Measurements from ENCODE around the gene CAMK2B.

DNA sequence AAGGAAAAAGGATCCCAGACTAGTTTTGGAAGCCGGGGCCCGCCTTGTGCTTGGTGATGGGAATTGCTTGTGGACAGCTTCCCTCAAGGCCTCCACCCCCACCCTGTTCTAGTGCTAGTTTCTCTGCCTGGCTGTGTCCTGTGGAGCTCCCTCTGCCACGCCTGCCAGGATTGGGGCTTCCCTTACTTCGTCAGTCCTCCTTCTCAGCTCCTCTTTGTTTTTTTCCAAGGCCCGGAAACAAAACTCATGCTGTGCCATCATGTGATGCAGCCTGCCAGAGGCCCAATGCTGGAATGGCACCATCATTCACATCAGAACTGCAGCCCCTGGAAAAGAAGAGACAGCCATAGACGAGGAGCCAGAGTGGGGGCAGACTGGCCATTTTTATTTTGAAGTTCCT lies 113.4 kb downstream of the CAMK2B start:
- TF ChIP-seq, protein P1, sequence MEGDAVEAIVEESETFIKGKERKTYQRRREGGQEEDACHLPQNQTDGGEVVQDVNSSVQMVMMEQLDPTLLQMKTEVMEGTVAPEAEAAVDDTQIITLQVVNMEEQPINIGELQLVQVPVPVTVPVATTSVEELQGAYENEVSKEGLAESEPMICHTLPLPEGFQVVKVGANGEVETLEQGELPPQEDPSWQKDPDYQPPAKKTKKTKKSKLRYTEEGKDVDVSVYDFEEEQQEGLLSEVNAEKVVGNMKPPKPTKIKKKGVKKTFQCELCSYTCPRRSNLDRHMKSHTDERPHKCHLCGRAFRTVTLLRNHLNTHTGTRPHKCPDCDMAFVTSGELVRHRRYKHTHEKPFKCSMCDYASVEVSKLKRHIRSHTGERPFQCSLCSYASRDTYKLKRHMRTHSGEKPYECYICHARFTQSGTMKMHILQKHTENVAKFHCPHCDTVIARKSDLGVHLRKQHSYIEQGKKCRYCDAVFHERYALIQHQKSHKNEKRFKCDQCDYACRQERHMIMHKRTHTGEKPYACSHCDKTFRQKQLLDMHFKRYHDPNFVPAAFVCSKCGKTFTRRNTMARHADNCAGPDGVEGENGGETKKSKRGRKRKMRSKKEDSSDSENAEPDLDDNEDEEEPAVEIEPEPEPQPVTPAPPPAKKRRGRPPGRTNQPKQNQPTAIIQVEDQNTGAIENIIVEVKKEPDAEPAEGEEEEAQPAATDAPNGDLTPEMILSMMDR (CRISPR knock-in tag; IDR thresholded peaks at IDR 0.05), result no peak
- TF ChIP-seq CEBPB (IDR thresholded peaks at IDR 0.05; ENCODE audit: borderline replicate concordance, low read depth, low read length) (no peak), MTF1 (CRISPR knock-in tag; IDR thresholded peaks at IDR 0.05) (no peak), RELA (CRISPR knock-in tag; IDR thresholded peaks at IDR 0.05) (no peak), ZNF747 (CRISPR knock-in tag; IDR thresholded peaks at IDR 0.05; ENCODE audit: borderline replicate concordance) (no peak), ZKSCAN1 (IDR thresholded peaks at IDR 0.05; ENCODE audit: low read length) (no peak), SKI (IDR thresholded peaks at IDR 0.05; ENCODE audit: partially characterized antibody) (no peak), GABPA (IDR thresholded peaks at IDR 0.05; ENCODE audit: low read depth, low read length) (no peak), GABPA (CRISPR knock-in tag; IDR thresholded peaks at IDR 0.05; ENCODE audit: low read depth) (no peak), JUND (CRISPR knock-in tag; IDR thresholded peaks at IDR 0.05) (no peak), ZNF766 (CRISPR knock-in tag; IDR thresholded peaks at IDR 0.05; ENCODE audit: borderline replicate concordance) (no peak), SMARCC2 (IDR thresholded peaks at IDR 0.05) (no peak)
- TF ChIP-seq, protein P2, sequence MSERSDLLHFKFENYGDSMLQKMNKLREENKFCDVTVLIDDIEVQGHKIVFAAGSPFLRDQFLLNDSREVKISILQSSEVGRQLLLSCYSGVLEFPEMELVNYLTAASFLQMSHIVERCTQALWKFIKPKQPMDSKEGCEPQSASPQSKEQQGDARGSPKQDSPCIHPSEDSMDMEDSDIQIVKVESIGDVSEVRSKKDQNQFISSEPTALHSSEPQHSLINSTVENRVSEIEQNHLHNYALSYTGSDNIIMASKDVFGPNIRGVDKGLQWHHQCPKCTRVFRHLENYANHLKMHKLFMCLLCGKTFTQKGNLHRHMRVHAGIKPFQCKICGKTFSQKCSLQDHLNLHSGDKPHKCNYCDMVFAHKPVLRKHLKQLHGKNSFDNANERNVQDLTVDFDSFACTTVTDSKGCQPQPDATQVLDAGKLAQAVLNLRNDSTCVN (CRISPR knock-in tag; IDR thresholded peaks at IDR 0.05; ENCODE audit: borderline replicate concordance), result no peak
